ENCODE measurements around the gene TNNC2.

The TNNC2 gene

DNA sequence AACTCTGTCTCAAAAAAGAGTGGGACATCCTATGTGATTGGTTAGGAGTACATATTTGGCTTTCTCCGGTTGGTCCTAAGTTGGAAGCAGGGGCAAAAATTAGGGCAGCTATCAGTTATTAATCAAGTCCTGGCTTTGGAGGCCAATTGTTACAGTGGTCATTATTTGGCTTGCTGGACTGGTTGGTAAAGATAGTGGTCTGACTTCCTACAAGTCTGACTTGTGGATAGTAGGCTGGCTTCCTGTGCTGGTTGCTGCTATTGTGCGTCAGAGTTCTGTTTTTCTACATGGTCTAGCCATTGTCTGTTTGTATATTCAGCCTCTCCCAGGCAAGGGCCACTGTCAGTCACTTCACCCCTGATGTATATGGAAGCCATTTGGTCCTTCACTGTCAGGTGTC is 23.1 kb upstream of the TNNC2 start:
- no peak for DNase-seq (ENCODE audit: insufficient read length, low spot score)
- FAIRE-seq: no peak
- no peak for TF ChIP-seq PAX5 (IDR thresholded peaks at IDR 0.05; ENCODE audit: insufficient read depth, low read length, severe bottlenecking)
- no peak for TF ChIP-seq POU2F2 (IDR thresholded peaks at IDR 0.05; ENCODE audit: low read depth, low read length)
- no peak for TF ChIP-seq POLR2A (IDR thresholded peaks at IDR 0.05; ENCODE audit: low read depth, low read length)
- no peak for TF ChIP-seq POLR2AphosphoS5 (IDR thresholded peaks at IDR 0.05; ENCODE audit: low read depth, low read length)
- no peak for TF ChIP-seq TAF1 (IDR thresholded peaks at IDR 0.05; ENCODE audit: low read depth, low read length)

GRCh38 chr20:45848969-45849582 is 22.0 kb upstream of the TNNC2 start:
- no peak for DNase-seq (ENCODE audit: insufficient read length, low spot score)
- no peak for FAIRE-seq
- TF ChIP-seq SPI1 (IDR thresholded peaks at IDR 0.05; ENCODE audit: low read depth, low read length): no peak
- TF ChIP-seq POU2F2 (IDR thresholded peaks at IDR 0.05; ENCODE audit: low read depth, low read length): no peak
- TF ChIP-seq POLR2A (IDR thresholded peaks at IDR 0.05; ENCODE audit: low read depth, low read length): no peak
- TF ChIP-seq PAX5 (IDR thresholded peaks at IDR 0.05; ENCODE audit: insufficient read depth, low read length, severe bottlenecking): no peak
- no peak for TF ChIP-seq POLR2AphosphoS5 (IDR thresholded peaks at IDR 0.05; ENCODE audit: low read depth, low read length)
- no peak for TF ChIP-seq TAF1 (IDR thresholded peaks at IDR 0.05; ENCODE audit: low read depth, low read length)

- no peak for DNase-seq (ENCODE audit: insufficient read length, low spot score)
- no peak for FAIRE-seq
- no peak for TF ChIP-seq PAX5 (IDR thresholded peaks at IDR 0.05; ENCODE audit: insufficient read depth, low read length, severe bottlenecking)
- no peak for TF ChIP-seq SPI1 (IDR thresholded peaks at IDR 0.05; ENCODE audit: low read depth, low read length)
- TF ChIP-seq POU2F2 (IDR thresholded peaks at IDR 0.05; ENCODE audit: low read depth, low read length): no peak
- TF ChIP-seq POLR2AphosphoS5 (IDR thresholded peaks at IDR 0.05; ENCODE audit: low read depth, low read length): no peak
- TF ChIP-seq TAF1 (IDR thresholded peaks at IDR 0.05; ENCODE audit: low read depth, low read length): no peak
- TF ChIP-seq POLR2A (IDR thresholded peaks at IDR 0.05; ENCODE audit: low read depth, low read length): no peak
Observed at GRCh38 chr20:45848421-45848820, 21.3 kb upstream of the TNNC2 start.

DNA sequence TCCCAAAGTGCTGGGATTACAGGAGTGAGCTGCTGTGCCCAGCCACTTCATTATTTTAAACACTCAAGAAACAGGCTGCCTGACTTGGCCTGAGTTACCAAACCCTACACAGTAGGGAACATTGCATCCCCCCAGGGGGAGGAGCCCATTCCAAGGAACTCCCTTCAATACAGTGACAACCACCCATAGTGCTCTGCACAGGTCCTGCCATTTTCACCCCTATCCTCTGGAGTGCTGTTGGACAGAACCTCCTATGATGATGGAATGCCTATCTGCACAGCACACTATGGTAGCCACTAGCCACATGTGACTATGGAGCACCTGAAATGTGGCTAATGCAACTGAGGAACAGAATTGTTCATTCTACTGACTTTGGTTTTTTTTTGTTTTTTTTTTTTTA is 18.3 kb upstream of the TNNC2 start:
- FAIRE-seq (no peak), DNase-seq (ENCODE audit: insufficient read length, low spot score) (no peak)
- TF ChIP-seq SPI1 (IDR thresholded peaks at IDR 0.05; ENCODE audit: low read depth, low read length) (no peak), POLR2A (IDR thresholded peaks at IDR 0.05; ENCODE audit: low read depth, low read length) (no peak), POU2F2 (IDR thresholded peaks at IDR 0.05; ENCODE audit: low read depth, low read length) (no peak), PAX5 (IDR thresholded peaks at IDR 0.05; ENCODE audit: insufficient read depth, low read length, severe bottlenecking) (no peak), POLR2AphosphoS5 (IDR thresholded peaks at IDR 0.05; ENCODE audit: low read depth, low read length) (no peak), TAF1 (IDR thresholded peaks at IDR 0.05; ENCODE audit: low read depth, low read length) (no peak)

GRCh38 chr20:45843506-45843905 is 16.4 kb upstream of the TNNC2 start:
- TF ChIP-seq POLR2A (IDR thresholded peaks at IDR 0.05; ENCODE audit: low read depth, low read length): no peak
- no peak for TF ChIP-seq POLR2AphosphoS5 (IDR thresholded peaks at IDR 0.05; ENCODE audit: low read depth, low read length)
- no peak for TF ChIP-seq TAF1 (IDR thresholded peaks at IDR 0.05; ENCODE audit: low read depth, low read length)
- TF ChIP-seq SPI1 (IDR thresholded peaks at IDR 0.05; ENCODE audit: low read depth, low read length): no peak
- TF ChIP-seq POU2F2 (IDR thresholded peaks at IDR 0.05; ENCODE audit: low read depth, low read length): no peak
- no peak for TF ChIP-seq PAX5 (IDR thresholded peaks at IDR 0.05; ENCODE audit: insufficient read depth, low read length, severe bottlenecking)
- FAIRE-seq (no peak), DNase-seq (ENCODE audit: insufficient read length, low spot score) (no peak)

DNA sequence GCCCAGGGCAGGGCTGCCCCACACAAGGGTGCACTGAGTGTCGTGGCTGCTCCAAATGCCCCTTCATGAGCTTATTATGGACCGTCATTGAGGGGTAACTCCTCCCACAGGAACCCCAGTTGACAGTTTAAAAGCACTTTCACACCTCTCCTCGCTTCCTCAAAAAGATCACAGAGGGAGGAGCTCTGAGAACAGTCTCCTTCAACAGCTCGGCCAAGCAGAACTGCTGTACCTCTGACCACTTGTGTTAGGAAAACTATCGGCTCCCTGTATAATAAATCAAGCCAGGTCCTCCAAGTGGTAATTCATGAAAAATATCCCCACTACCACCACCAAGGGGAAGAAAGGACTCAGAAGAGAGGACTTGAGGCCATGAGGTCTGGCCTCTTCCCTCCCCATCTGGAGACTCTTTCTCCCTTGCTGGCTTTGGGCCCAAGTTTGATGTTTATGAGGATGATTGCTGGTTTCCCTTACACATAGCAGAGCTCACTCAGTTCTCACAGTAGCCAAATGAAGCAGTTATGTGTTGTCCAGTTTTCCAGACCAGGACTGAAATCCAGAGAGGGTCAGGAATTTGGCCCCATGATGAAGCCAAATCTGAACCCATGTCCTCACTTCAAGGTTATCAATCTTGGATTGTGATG is 15.2 kb upstream of the TNNC2 start:
- DNase-seq (ENCODE audit: insufficient read length, low spot score) (peak; percentile 64), FAIRE-seq (peak; percentile 83)
- TF ChIP-seq POU2F2 (IDR thresholded peaks at IDR 0.05; ENCODE audit: low read depth, low read length) (no peak), TAF1 (IDR thresholded peaks at IDR 0.05; ENCODE audit: low read depth, low read length) (no peak), PAX5 (IDR thresholded peaks at IDR 0.05; ENCODE audit: insufficient read depth, low read length, severe bottlenecking) (no peak), POLR2A (IDR thresholded peaks at IDR 0.05; ENCODE audit: low read depth, low read length) (no peak), POLR2AphosphoS5 (IDR thresholded peaks at IDR 0.05; ENCODE audit: low read depth, low read length) (no peak), SPI1 (IDR thresholded peaks at IDR 0.05; ENCODE audit: low read depth, low read length) (peak; percentile 83)

GRCh38 chr20:45841407-45842129 is 14.5 kb upstream of the TNNC2 start:
- FAIRE-seq (no peak), DNase-seq (ENCODE audit: insufficient read length, low spot score) (no peak)
- TF ChIP-seq POLR2AphosphoS5 (IDR thresholded peaks at IDR 0.05; ENCODE audit: low read depth, low read length): no peak
- TF ChIP-seq POLR2A (IDR thresholded peaks at IDR 0.05; ENCODE audit: low read depth, low read length): no peak
- no peak for TF ChIP-seq TAF1 (IDR thresholded peaks at IDR 0.05; ENCODE audit: low read depth, low read length)
- no peak for TF ChIP-seq PAX5 (IDR thresholded peaks at IDR 0.05; ENCODE audit: insufficient read depth, low read length, severe bottlenecking)
- no peak for TF ChIP-seq POU2F2 (IDR thresholded peaks at IDR 0.05; ENCODE audit: low read depth, low read length)
- no peak for TF ChIP-seq SPI1 (IDR thresholded peaks at IDR 0.05; ENCODE audit: low read depth, low read length)

- DNase-seq (ENCODE audit: insufficient read length, low spot score): no peak
- FAIRE-seq: no peak
- TF ChIP-seq TAF1 (IDR thresholded peaks at IDR 0.05; ENCODE audit: low read depth, low read length): no peak
- TF ChIP-seq POLR2AphosphoS5 (IDR thresholded peaks at IDR 0.05; ENCODE audit: low read depth, low read length): no peak
- TF ChIP-seq POU2F2 (IDR thresholded peaks at IDR 0.05; ENCODE audit: low read depth, low read length): no peak
- no peak for TF ChIP-seq POLR2A (IDR thresholded peaks at IDR 0.05; ENCODE audit: low read depth, low read length)
- no peak for TF ChIP-seq PAX5 (IDR thresholded peaks at IDR 0.05; ENCODE audit: insufficient read depth, low read length, severe bottlenecking)
- no peak for TF ChIP-seq SPI1 (IDR thresholded peaks at IDR 0.05; ENCODE audit: low read depth, low read length)
Observed at GRCh38 chr20:45840700-45841198, 13.6 kb upstream of the TNNC2 start.

GRCh38 chr20:45836841-45837240 is 9.7 kb upstream of the TNNC2 start:
- DNase-seq (ENCODE audit: insufficient read length, low spot score): no peak

More at GRCh38 chr20:45836841-45837240, 9.7 kb upstream of the TNNC2 start:
- no peak for FAIRE-seq
- TF ChIP-seq POU2F2 (IDR thresholded peaks at IDR 0.05; ENCODE audit: low read depth, low read length) (no peak), POLR2AphosphoS5 (IDR thresholded peaks at IDR 0.05; ENCODE audit: low read depth, low read length) (no peak), POLR2A (IDR thresholded peaks at IDR 0.05; ENCODE audit: low read depth, low read length) (no peak), TAF1 (IDR thresholded peaks at IDR 0.05; ENCODE audit: low read depth, low read length) (no peak), SPI1 (IDR thresholded peaks at IDR 0.05; ENCODE audit: low read depth, low read length) (no peak)

All from GM12891 (cell line).